ENCODE data around the gene PRDM5.

The PRDM5 gene

GRCh38 chr4:120839974-120840751 lies 82.4 kb downstream of the PRDM5 start:
- TF ChIP-seq TAF1 (IDR thresholded peaks at IDR 0.05; ENCODE audit: borderline replicate concordance, insufficient read depth, low read length) (no peak), SIN3A (IDR thresholded peaks at IDR 0.05; ENCODE audit: borderline replicate concordance, insufficient read depth, low read length) (no peak), REST (IDR thresholded peaks at IDR 0.05; ENCODE audit: insufficient read depth in 1 of 2, low read depth in 2 of 2, low read length in 2 of 2) (no peak)

GRCh38 chr4:120839334-120839973 lies 83.1 kb downstream of the PRDM5 start:
- TF ChIP-seq POLR2AphosphoS5 (IDR thresholded peaks at IDR 0.05; ENCODE audit: low read depth, low read length) (no peak), REST (IDR thresholded peaks at IDR 0.05; ENCODE audit: insufficient read depth in 1 of 2, low read depth in 2 of 2, low read length in 2 of 2) (no peak), SIN3A (IDR thresholded peaks at IDR 0.05; ENCODE audit: borderline replicate concordance, insufficient read depth, low read length) (no peak), TAF1 (IDR thresholded peaks at IDR 0.05; ENCODE audit: borderline replicate concordance, insufficient read depth, low read length) (no peak), FOXP2 (optimal IDR thresholded peaks at IDR 0.05; ENCODE audit: borderline replicate concordance, extremely low read depth, extremely low read length, insufficient read depth) (no peak)

- no peak for TF ChIP-seq POLR2AphosphoS5 (IDR thresholded peaks at IDR 0.05; ENCODE audit: low read depth, low read length)
These were observed 83.7 kb downstream of the PRDM5 start for GRCh38 chr4:120838784-120839183.

GRCh38 chr4:120837656-120838055 lies 84.9 kb downstream of the PRDM5 start:
- TF ChIP-seq SIN3A (IDR thresholded peaks at IDR 0.05; ENCODE audit: borderline replicate concordance, insufficient read depth, low read length) (no peak), TAF1 (IDR thresholded peaks at IDR 0.05; ENCODE audit: borderline replicate concordance, insufficient read depth, low read length) (no peak), POLR2AphosphoS5 (IDR thresholded peaks at IDR 0.05; ENCODE audit: low read depth, low read length) (no peak), FOXP2 (optimal IDR thresholded peaks at IDR 0.05; ENCODE audit: borderline replicate concordance, extremely low read depth, extremely low read length, insufficient read depth) (no peak), REST (IDR thresholded peaks at IDR 0.05; ENCODE audit: insufficient read depth in 1 of 2, low read depth in 2 of 2, low read length in 2 of 2) (no peak)

GRCh38 chr4:120835342-120835741 lies 87.2 kb downstream of the PRDM5 start:
- TF ChIP-seq TAF1 (IDR thresholded peaks at IDR 0.05; ENCODE audit: borderline replicate concordance, insufficient read depth, low read length) (no peak), FOXP2 (optimal IDR thresholded peaks at IDR 0.05; ENCODE audit: borderline replicate concordance, extremely low read depth, extremely low read length, insufficient read depth) (no peak), REST (IDR thresholded peaks at IDR 0.05; ENCODE audit: insufficient read depth in 1 of 2, low read depth in 2 of 2, low read length in 2 of 2) (no peak), SIN3A (IDR thresholded peaks at IDR 0.05; ENCODE audit: borderline replicate concordance, insufficient read depth, low read length) (no peak), POLR2AphosphoS5 (IDR thresholded peaks at IDR 0.05; ENCODE audit: low read depth, low read length) (no peak)
